ENCODE results near the gene MTX2. TPM values are rescaled to one million over a fixed set of nuclear protein-coding genes. Genes with fewer than 3 reads are reported as not detected.

MTX2 gene
- polyA plus RNA-seq, 2 donors, result 43.1 to 45.4 TPM

DNA sequence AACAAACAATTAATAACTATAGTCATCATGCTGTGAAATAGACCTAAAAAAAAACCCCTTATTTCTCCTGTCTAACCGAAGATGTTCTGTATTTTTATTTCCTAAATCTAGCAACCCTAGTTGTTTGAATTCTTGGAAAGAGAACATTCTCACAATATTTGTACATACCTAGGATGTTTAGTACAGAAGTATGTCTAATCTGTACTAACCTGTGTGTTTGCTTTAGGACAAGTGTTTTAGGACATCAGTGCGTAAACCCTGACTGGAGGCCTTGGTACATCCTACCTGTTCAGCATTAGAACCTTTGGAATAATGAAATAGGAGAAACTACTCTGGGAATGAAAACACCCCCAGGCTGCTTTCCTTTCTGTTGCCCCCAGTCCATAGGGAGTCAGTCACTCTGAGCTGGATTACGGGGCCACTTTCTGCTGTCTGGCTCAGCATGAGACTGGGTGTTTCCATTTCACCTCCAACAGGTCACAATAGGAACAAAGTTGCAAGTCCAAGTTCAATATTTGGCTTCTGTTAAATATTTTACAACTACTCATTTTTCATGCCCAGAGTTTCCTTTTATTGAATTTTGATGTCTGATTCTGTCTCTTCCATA, 114.7 kb downstream of the MTX2 start:
- Histone ChIP-seq H3K4me3 (ENCODE audit: low read depth in 1 of 2, low read length in 2 of 2) (no peak overlapping the region), H3K27ac (ENCODE audit: low read depth in 2 of 2, low read length in 1 of 2) (no peak overlapping the region), H3K9me3 (ENCODE audit: control insufficient read depth in 2 of 2, insufficient read depth in 1 of 2, low read depth in 1 of 2, low read length in 1 of 2) (no peaks in the 10 kb centered on the region), H3K27me3 (ENCODE audit: control insufficient read depth in 1 of 2, insufficient read depth in 2 of 2, low read length in 2 of 2) (no peaks in the 10 kb centered on the region), H3K36me3 (ENCODE audit: control insufficient read depth in 2 of 2, insufficient read depth in 2 of 2, low read length in 1 of 2) (no peaks in the 10 kb centered on the region), H3K4me1 (ENCODE audit: control insufficient read depth in 2 of 2, insufficient read depth in 2 of 2, low read length in 1 of 2) (no peaks in the 10 kb centered on the region)
- 70 to 71% methylated on average over 3 of the region's 3 CpGs for whole genome bisulfite sequencing, 2 donors

DNA sequence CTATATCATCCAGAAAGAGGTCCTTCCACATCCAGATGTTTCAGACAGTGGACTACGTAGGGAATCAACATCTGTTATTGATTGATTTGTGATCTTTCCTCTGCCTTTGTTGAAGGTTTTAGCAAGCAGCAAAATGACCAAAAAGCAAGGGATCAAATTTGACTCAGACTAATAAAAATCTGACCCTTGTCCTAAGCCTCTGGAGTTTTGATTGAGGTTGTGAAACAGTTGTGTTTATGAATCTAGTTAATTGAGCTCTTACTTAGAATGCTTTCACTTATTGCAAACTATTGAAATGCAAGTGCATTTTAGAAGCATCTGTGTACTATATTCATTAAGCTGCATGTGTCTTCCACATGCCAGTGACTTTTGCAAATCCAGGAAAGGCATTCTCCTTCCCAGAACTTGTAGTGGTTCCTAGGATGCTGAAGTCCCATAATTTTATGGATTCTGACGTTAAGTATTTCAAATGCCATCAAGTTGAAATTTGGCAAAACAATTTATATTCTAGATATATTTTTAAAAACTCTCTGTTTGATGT, 116.0 kb downstream of the MTX2 start:
- Histone ChIP-seq H3K27me3 (ENCODE audit: control insufficient read depth in 1 of 2, insufficient read depth in 2 of 2, low read length in 2 of 2) (no peaks in the 10 kb centered on the region), H3K36me3 (ENCODE audit: control insufficient read depth in 2 of 2, insufficient read depth in 2 of 2, low read length in 1 of 2) (no peaks in the 10 kb centered on the region), H3K27ac (ENCODE audit: low read depth in 2 of 2, low read length in 1 of 2) (no peak overlapping the region), H3K4me1 (ENCODE audit: control insufficient read depth in 2 of 2, insufficient read depth in 2 of 2, low read length in 1 of 2) (no peaks in the 10 kb centered on the region), H3K4me3 (ENCODE audit: low read depth in 1 of 2, low read length in 2 of 2) (no peak overlapping the region), H3K9me3 (ENCODE audit: control insufficient read depth in 2 of 2, insufficient read depth in 1 of 2, low read depth in 1 of 2, low read length in 1 of 2) (no peaks in the 10 kb centered on the region)
- 75 to 82% methylated on average over 2 of the region's 2 CpGs for WGBS, 2 donors

DNA sequence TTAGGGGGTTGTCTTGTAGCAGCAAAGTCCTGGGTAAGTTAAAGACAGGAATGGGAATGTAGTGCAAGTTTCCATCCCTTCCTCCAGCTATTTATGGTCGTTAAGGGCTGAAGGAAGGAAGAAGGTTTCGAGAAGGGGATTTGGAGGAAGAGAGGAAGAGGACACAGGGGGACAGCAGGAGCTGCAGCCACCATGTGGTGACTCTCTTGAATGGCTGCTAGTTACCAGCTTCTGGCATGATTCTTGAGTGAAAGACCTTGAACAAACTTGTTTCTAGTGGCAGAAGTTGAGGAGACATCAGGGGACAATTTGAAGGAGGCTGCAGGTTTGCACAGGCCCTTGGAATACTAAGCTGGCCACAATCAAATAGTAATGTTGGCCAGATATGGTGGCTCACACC, 116.6 kb downstream of the MTX2 start:
- 46 to 52% methylated on average over 2 of the region's 2 CpGs for WGBS, 2 donors
- H3K9me3 ChIP-seq (ENCODE audit: control insufficient read depth in 2 of 2, insufficient read depth in 1 of 2, low read depth in 1 of 2, low read length in 1 of 2), result no peaks in the 10 kb centered on the region
- no peak overlapping the region for H3K27ac ChIP-seq (ENCODE audit: low read depth in 2 of 2, low read length in 1 of 2)
- no peaks in the 10 kb centered on the region for H3K4me1 ChIP-seq (ENCODE audit: control insufficient read depth in 2 of 2, insufficient read depth in 2 of 2, low read length in 1 of 2)
- no peaks in the 10 kb centered on the region for H3K36me3 ChIP-seq (ENCODE audit: control insufficient read depth in 2 of 2, insufficient read depth in 2 of 2, low read length in 1 of 2)
- no peak overlapping the region for H3K4me3 ChIP-seq (ENCODE audit: low read depth in 1 of 2, low read length in 2 of 2)
- no peaks in the 10 kb centered on the region for H3K27me3 ChIP-seq (ENCODE audit: control insufficient read depth in 1 of 2, insufficient read depth in 2 of 2, low read length in 2 of 2)

Other genes with a start within 250 kb of the MTX2 start
- gene EVX2, start 185.5 kb upstream of the MTX2 start, polyA plus RNA-seq, result not detected
- not detected for gene HOXD13, start 176.7 kb upstream of the MTX2 start, polyA plus RNA-seq
- not detected for gene HOXD12, start 169.6 kb upstream of the MTX2 start, polyA plus RNA-seq
- under 1 TPM in 1 of 2 donors, not detected in 1; 0.08 TPM for gene HOXD11, start 162.2 kb upstream of the MTX2 start, polyA plus RNA-seq
- under 1 TPM; 0.18 to 0.31 TPM for gene HOXD10, start 152.7 kb upstream of the MTX2 start, polyA plus RNA-seq
- gene HOXD9, start 146.7 kb upstream of the MTX2 start, polyA plus RNA-seq, result 1 to 10 TPM in 1 of 2 donors, under 1 TPM in 1; 0.99 to 2.4 TPM
- 1 to 10 TPM; 1.0 to 1.3 TPM for gene HOXD8, start 139.7 kb upstream of the MTX2 start, polyA plus RNA-seq
- gene HOXD4, start 117.9 kb upstream of the MTX2 start, polyA plus RNA-seq, result 1 to 10 TPM in 1 of 2 donors, under 1 TPM in 1; 0.61 to 1.0 TPM
- gene HOXD3, start 112.1 kb upstream of the MTX2 start, polyA plus RNA-seq, result under 1 TPM; 0.35 to 0.77 TPM
- gene HOXD1, start 80.8 kb upstream of the MTX2 start, polyA plus RNA-seq, result under 1 TPM; 0.21 to 0.43 TPM